PC-9 (cell line): ENCODE data around the gene EVA1C.

ENCODE experiments used
- EZH2 ChIP-seq: fragments of 200-600 bp; sonication (generic); IDR thresholded peaks from 2 replicates; pipeline ENCODE4 v1.8.0; 2017; ENCODE audit warnings: antibody characterized with exemption, low read depth
- TF ChIP-seq, protein P1 (sequence below): fragments of 200-600 bp; sonication (generic); conservative IDR thresholded peaks from 2 replicates; pipeline ENCODE4 v1.6.1; 2017; ENCODE audit warnings: mixed run types, antibody characterized with exemption, mild to moderate bottlenecking, moderate library complexity

DNA sequence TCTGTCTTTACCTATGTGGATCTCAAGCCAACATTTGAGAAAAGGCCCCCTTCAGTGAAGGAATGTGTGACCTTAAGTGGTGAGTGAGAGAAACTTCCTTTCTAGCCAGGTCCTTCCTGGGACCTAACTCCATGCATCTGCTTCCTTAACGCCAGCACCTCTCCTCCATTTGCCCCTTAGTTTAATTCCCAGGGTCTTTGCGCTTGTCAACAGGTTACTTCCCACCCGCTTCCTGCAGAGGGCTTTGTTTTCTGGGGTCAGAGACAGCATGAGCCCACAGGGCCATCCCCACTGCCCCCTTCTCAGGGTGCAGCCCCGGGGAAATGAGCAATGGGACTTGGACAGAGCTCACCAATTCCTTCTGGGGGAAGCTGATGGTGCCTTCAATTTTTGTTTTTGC is 54.8 kb downstream of the EVA1C start:
- TF ChIP-seq, protein P1, sequence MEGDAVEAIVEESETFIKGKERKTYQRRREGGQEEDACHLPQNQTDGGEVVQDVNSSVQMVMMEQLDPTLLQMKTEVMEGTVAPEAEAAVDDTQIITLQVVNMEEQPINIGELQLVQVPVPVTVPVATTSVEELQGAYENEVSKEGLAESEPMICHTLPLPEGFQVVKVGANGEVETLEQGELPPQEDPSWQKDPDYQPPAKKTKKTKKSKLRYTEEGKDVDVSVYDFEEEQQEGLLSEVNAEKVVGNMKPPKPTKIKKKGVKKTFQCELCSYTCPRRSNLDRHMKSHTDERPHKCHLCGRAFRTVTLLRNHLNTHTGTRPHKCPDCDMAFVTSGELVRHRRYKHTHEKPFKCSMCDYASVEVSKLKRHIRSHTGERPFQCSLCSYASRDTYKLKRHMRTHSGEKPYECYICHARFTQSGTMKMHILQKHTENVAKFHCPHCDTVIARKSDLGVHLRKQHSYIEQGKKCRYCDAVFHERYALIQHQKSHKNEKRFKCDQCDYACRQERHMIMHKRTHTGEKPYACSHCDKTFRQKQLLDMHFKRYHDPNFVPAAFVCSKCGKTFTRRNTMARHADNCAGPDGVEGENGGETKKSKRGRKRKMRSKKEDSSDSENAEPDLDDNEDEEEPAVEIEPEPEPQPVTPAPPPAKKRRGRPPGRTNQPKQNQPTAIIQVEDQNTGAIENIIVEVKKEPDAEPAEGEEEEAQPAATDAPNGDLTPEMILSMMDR = no peak
- TF ChIP-seq EZH2 = no peak
